GM18870 (cell line): ENCODE measurements around the gene PPP1R27.

Source experiments
- ATAC-seq: cut with Tn5 transposase; IDR thresholded peaks from one replicate; pipeline ENCODE4 v1.9.1; 2021; ENCODE audit warnings: moderate library complexity; ENCODE audit not compliant: unreplicated experiment

PPP1R27 gene

GRCh38 chr17:81863123-81863675, 28.3 kb upstream of the PPP1R27 start:
- ATAC-seq: no peak

DNA sequence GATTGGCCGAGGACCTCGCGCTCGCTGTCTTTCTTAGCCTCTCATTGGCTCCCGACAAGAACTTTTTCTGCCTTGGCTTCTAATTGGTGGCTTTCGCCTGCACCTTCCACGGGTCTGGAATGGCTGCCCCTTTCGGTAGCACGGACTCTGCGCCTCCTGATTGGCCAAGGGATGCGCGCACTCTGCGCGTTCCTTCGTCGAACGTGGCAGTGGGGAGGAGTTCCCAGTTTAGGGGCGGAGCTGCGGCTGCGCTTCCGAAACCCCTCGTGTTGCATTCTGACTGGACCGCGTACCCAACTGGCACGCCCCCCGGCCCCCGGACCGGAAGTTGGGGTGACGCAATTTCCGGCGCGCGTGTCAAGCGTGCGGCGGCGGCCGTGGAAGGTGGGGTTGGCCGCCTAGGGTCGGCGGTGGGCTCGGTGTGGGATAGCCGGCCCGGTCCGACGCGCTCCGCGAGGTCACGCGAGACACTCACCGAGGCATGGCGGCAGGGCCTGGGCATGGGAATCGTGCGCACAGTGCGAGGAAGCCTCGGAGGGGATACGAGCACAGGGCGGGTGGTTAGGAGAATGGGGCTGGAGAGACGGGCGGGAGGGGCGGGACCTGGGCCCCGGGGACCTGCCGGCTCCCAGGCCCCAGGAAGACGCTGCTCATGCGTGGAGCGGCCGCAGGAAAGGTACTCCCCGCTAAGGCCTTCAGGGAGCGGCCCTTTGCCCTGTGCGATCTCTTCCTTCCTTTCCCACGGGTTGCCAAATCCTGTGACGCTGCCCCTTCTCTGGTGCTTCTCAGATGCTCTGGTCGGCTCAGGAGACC, 26.1 kb upstream of the PPP1R27 start:
- ATAC-seq: peak; percentile 91

- no peak for ATAC-seq
Measured at GRCh38 chr17:81859906-81860755, 25.3 kb upstream of the PPP1R27 start, which contains the start of gene P4HB. TSS of gene P4HB (minus strand) at chr17:81860535. CDS start at chr17:81860471, 64 bp downstream.

DNA sequence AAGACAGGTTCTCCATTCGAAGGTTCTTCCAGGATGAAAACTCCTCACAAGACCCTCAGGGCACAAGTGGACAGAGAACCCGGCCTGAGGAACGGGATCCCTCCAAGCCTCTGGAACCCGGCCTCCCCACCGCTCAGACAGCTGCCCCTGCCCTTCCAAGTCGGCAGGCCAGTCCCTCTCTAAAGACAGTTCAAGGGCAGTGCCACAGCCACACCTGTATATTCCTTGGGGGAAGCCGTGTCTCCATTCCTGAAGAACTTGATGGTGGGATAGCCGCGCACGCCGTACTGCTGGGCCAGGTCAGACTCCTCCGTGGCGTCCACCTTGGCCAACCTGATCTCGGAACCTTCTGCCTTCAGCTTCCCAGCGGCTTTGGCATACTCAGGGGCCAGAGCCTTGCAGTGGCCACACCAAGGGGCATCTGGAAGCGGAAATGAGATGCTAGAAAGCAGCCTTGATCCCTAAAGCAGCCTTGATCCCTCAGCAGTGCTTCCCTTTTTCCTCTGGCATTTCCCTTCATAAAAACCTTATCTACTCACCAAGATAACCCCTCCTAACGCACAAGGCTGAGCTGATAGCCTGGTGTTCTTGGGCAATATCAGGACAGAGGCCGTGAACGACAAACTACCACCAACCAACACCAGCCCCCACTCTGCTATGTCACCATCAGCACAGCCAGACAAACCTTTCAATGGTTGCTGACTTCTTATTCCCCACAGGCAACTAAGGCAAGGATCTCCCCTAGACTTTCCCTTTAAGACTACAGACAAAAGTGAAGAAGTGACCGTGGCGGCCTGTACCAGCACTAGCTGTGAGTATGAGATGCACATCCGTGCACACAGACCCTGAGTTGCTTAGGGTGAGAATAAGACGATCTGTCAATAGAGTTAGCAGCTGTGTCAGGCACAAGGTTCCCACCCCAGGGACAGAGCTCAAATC, 24.4 kb upstream of the PPP1R27 start:
- no peak for ATAC-seq

DNA sequence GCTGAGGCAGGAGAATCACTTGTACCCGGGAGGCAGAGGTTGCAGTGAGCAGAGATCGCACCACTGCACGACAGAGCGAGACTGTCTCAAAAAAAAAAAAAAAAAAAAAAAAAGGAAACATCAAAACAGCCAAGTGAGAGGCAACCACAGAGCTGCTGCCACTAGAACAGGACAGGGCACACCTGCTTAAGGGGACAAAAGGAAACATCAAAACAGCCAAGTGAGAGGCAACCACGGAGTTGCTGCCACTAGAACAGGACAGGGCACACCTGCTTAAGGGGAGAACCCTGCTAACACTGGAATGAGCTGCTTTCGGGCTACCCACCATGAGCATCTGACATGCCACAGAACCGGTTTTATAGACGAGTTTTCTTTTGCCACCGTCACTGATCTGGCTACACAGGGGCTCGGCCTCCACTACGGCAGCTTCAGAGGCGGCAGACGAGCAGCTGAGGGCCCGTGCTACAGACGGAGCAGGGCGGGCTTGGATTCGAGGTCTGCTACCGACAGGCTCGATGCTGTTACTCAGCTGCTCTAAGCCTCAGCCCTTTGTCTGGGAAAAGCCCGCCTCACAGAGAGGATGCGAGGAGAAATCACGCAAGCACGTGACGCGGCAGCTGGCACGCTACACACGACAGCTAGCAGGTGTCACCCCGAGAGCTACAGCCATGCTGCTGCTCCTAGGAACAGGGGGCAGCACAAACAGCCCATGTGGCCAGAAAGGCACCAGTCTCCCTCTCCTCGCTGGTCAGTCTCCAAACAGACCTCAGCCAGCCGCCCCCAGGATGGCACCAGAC, 23.5 kb upstream of the PPP1R27 start:
- no peak for ATAC-seq

DNA sequence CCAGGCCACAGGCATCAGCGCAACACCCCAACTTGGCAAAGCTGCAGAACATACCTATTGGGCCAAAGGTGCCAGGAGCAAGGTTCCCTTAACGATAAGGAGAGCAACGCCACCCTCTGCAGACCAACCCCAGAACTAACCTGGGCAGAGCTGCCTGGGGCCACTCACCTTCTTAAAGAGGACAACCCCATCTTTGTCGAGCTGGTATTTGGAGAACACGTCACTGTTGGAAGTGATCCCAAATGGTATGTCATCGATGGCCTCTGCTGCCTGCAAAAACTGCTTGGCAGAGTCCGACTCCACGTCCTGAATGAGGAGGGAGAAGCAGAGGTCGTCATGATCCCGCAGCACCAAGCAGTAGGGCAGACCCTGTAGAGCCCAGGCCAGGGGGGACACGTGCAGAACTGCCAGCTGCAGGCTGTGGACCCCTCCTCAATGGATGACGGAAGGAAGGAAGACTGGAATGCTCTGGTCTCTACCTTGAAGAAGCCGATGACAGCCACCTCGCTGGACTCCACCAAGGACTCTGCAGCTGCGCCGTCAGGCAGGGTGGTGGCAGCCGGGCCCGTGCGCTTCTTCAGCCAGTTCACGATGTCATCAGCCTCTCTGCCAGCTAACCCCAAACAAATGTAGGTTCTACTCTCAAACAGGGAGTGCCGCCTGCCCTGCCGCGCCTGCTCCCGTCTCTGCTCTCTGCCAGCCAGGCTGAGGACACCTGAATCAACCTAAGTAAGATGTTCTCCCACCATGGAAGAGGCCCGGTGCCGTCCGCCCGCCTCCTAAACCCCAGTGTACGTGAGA, 20.3 kb upstream of the PPP1R27 start:
- ATAC-seq: no peak

- ATAC-seq: no peak
Measured at GRCh38 chr17:81852237-81852636, 17.4 kb upstream of the PPP1R27 start.

GRCh38 chr17:81851423-81851822, 16.6 kb upstream of the PPP1R27 start:
- ATAC-seq: no peak

- ATAC-seq: no peak
Measured at GRCh38 chr17:81849457-81849856, 14.6 kb upstream of the PPP1R27 start.

DNA sequence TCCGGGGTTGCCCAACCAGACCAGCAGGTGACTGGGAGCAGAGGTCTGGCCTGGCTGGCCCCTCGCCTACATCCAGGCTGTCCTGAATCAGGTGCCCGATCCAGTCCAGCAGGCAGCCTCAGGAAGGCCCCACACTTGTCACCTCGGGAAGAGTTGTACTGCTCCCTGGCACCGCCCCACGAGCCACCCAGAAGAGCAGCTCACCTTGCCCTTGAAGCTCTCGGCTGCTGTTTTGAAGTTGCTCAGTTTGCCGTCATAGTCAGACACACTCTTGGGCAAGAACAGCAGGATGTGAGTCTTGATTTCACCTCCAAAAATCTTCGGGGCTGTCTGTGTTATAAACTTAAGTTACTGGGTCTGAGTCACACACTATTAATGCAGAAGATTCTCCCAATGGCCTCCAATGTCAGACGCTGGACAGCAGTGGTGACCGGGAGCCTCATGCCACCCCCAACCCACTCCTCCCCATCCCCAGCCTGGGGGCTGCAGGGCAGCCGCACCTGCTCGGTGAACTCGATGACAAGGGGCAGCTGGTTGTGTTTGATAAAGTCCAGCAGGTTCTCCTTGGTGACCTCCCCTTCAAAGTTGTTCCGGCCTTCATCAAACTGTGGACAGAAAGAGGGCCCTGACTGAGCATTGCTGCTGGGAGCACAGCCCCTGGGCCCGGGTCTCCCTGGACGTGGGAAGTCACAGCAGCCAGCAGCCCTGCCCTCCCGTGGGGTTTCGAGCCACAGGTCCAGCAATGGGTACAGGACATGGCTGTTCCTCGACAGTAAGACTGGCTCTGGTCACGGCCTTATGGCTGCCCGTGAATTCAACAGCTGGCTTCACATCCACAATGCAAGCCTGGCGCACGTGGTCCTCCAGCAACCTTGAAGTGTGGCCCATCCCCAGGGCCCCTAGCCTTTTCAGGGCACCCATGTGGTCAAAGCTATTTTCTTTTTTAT, 12.2 kb upstream of the PPP1R27 start:
- ATAC-seq: no peak

DNA sequence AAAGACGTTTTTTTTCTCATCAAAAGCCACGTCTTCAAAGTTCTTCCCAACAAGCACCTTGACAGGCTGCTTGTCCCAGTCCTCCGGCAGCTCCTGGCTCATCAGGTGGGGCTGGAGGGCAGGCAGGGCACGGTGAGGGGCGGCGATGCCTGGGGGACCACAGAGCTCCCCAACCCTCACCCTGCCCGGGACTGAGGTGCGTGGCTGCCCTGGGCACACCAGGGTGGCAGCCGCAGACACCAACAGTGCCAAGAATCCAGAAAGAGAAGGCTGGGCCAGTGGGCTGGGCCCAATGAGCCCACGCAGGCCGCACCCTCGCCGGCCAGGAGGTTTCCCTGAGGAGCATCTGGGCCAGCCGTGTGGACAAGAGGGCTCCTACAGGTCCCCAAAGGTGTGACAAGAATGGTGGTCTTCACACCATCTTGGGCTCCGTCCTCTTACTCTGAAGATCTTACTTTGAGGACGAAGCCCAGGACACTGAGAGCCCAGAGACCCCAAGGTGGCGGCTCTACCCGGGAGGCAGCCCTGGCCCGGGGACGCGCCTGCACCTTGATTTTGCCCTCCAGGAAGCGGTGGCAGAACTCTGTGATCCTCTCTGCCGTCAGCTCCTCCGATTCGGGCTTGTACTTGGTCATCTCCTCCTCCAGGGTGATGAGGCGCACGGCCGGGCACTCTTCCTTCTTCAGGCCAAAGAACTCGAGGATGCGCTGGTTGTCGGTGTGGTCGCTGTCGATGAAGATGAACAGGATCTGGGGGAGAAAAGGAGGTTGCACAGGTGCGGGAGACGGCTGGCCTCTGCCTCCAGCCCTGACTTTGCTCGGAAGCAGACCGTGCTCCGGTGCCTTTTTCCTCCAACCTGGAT, 11.3 kb upstream of the PPP1R27 start:
- no peak for ATAC-seq

GRCh38 chr17:81845361-81845760, 10.5 kb upstream of the PPP1R27 start:
- ATAC-seq: no peak

DNA sequence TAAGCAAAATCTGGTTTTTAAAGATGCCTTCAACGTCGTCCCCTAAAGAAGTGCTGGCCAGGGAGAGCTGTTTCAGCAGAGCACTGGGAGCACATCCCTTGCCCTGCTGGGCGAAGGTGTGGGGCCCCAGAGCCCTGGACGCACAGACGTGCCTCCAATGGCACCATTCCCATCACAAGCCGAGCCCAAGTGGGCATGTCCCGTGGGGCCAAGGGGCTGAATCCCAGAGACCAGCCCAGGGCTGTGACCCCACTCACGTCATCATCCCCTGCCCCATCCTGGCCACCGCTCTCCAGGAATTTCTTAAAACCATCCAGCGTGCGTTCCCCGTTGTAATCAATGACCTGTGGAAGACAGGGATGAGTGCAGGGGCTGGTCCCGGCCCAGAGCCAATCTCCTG, 10.0 kb upstream of the PPP1R27 start:
- ATAC-seq: no peak

DNA sequence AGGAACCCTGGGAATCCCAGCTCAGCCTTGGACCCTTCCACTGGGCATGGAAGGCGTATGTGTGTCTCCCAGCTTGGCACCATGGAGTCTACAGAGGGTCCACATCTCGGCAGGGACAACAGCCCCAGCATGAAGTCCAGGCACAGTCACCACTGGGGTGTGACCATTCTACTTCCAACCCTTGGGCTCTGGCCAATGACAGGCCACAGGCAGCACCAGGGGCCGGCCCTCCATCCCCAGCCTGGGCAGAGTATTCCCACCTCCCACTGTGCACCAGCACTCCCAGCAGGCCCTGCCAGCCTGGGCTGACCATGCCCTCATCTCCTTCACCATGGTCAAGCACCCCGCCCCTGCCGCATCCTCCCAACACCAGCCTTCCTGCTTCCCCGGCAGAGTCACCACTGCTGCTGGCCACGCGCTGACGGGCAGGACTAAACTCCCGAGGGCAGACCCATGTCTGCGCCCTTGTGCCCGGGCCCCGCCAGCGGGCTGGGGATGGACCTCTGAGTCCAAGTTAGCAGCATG, 9.5 kb upstream of the PPP1R27 start:
- ATAC-seq: no peak

DNA sequence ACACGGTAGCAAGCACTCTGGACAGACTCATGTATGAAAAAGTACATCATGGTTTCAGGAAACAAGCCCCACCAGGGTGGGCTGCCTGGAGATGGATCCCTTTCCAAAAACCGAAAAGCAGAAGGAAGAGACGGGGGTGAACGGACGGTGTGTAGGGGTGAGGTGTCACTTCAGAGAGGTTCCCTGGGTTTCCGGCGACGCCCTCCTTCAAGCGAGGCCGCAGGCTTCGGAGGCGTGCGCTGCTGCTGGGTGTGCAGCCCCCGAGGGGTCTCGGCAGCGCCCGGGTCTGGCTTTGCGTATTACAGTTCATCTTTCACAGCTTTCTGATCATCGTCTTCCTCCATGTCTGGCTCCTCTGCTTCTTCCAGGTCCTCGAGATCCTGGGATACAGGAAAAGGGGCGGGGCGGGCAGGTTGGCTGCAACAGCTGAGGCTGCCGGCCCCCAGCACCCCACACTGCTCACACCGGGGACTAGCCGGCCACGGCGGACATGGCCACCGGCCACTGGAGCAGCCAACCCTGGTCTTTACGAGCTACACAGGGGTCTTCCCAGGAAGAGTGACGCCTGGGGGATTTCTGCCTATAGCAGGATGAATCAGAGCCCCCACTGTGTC, 9.0 kb upstream of the PPP1R27 start:
- ATAC-seq: no peak
